ENCODE results near the gene ATP8A2.

Gene ATP8A2

GRCh38 chr13:26015271-26016125, 643.7 kb downstream of the ATP8A2 start:
- no peak overlapping the region for H3K4me3 ChIP-seq (ENCODE audit: low read depth, low read length)
- no peak for TF ChIP-seq CTCF (IDR thresholded peaks at IDR 0.05; ENCODE audit: low read depth, low read length)
- no peak for TF ChIP-seq MAX (IDR thresholded peaks at IDR 0.05; ENCODE audit: low read depth, low read length)
- TF ChIP-seq POLR2A (IDR thresholded peaks at IDR 0.05; ENCODE audit: extremely low read depth, insufficient read length) = no peak
- no peak for TF ChIP-seq MYC (IDR thresholded peaks at IDR 0.05; ENCODE audit: low read depth, low read length)
- no peak for DNase-seq (ENCODE audit: low read depth)

- TF ChIP-seq CTCF (IDR thresholded peaks at IDR 0.05; ENCODE audit: low read depth, low read length) (no peak), MAX (IDR thresholded peaks at IDR 0.05; ENCODE audit: low read depth, low read length) (no peak), POLR2A (IDR thresholded peaks at IDR 0.05; ENCODE audit: extremely low read depth, insufficient read length) (no peak), MYC (IDR thresholded peaks at IDR 0.05; ENCODE audit: low read depth, low read length) (no peak)
- no peak for DNase-seq (ENCODE audit: low read depth)
- H3K4me3 ChIP-seq (ENCODE audit: low read depth, low read length) = no peak overlapping the region
Observed at GRCh38 chr13:26016189-26016588, 644.4 kb downstream of the ATP8A2 start.

- no peak for TF ChIP-seq CTCF (IDR thresholded peaks at IDR 0.05; ENCODE audit: low read depth, low read length)
- TF ChIP-seq MYC (IDR thresholded peaks at IDR 0.05; ENCODE audit: low read depth, low read length) = no peak
- TF ChIP-seq POLR2A (IDR thresholded peaks at IDR 0.05; ENCODE audit: extremely low read depth, insufficient read length) = no peak
- no peak for TF ChIP-seq MAX (IDR thresholded peaks at IDR 0.05; ENCODE audit: low read depth, low read length)
- DNase-seq (ENCODE audit: low read depth) = no peak
- no peak overlapping the region for H3K4me3 ChIP-seq (ENCODE audit: low read depth, low read length)
Observed at GRCh38 chr13:26017196-26017921, 645.6 kb downstream of the ATP8A2 start.

GRCh38 chr13:26017932-26018665, 646.3 kb downstream of the ATP8A2 start:
- no peak for TF ChIP-seq POLR2A (IDR thresholded peaks at IDR 0.05; ENCODE audit: extremely low read depth, insufficient read length)
- TF ChIP-seq MAX (IDR thresholded peaks at IDR 0.05; ENCODE audit: low read depth, low read length) = no peak
- no peak for TF ChIP-seq MYC (IDR thresholded peaks at IDR 0.05; ENCODE audit: low read depth, low read length)
- TF ChIP-seq CTCF (IDR thresholded peaks at IDR 0.05; ENCODE audit: low read depth, low read length) = no peak
- H3K4me3 ChIP-seq (ENCODE audit: low read depth, low read length) = no peak overlapping the region
- DNase-seq (ENCODE audit: low read depth) = no peak

GRCh38 chr13:26019251-26019650, 647.5 kb downstream of the ATP8A2 start:
- no peak for DNase-seq (ENCODE audit: low read depth)
- no peak for TF ChIP-seq MAX (IDR thresholded peaks at IDR 0.05; ENCODE audit: low read depth, low read length)
- TF ChIP-seq MYC (IDR thresholded peaks at IDR 0.05; ENCODE audit: low read depth, low read length) = no peak
- TF ChIP-seq POLR2A (IDR thresholded peaks at IDR 0.05; ENCODE audit: extremely low read depth, insufficient read length) = no peak

More at GRCh38 chr13:26019251-26019650, 647.5 kb downstream of the ATP8A2 start:
- H3K4me3 ChIP-seq (ENCODE audit: low read depth, low read length) = no peak overlapping the region

All from NB4 (cell line).